Measurements from ENCODE around the gene IGFL1.

GRCh38 chr19:46256855-46257254 is 27.3 kb downstream of the IGFL1 start:
- TF ChIP-seq POLR2AphosphoS5 (IDR thresholded peaks at IDR 0.05) (no peak), CTCF (IDR thresholded peaks at IDR 0.05) (no peak), POLR2A (IDR thresholded peaks at IDR 0.05) (no peak)

Data from prostate gland (tissue), 2 donors.